Adrenal gland (tissue), 12 donors: ENCODE results near the gene DCPS. TPM values are rescaled to one million over a fixed set of nuclear protein-coding genes. Genes with fewer than 3 reads are reported as not detected.

Experiments
- DNase-seq, 7 donors: peaks; one replicate each; pipeline ENCODE4 v3.0.0-alpha.2; 2019 to 2020
- H3K27ac ChIP-seq, 5 donors: fragments of 200-600 bp; sonication (generic) in 4 of 5; 1 replicate in 3 of 5; 2 replicates in 2 of 5; pipeline versions ENCODE4 v1.5.1 to v1.8.0; 2016 to 2020; ENCODE audit warnings: mild to moderate bottlenecking in 1 of 5
- H3K27me3 ChIP-seq: fragments of 200-600 bp; 2 replicates; pipeline ENCODE4 v1.8.0; 2021
- H3K36me3 ChIP-seq, 2 donors: fragments of 200-600 bp; replicated peaks in 1 of 2; 1 replicate in 1 of 2; 2 replicates in 1 of 2; pipeline versions ENCODE4 v1.5.1 to v1.8.0; 2018 to 2022
- H3K4me1 ChIP-seq, 2 donors: fragments of 200-600 bp; replicated peaks in 1 of 2; 1 replicate in 1 of 2; 2 replicates in 1 of 2; pipeline versions ENCODE4 v1.5.1 to v1.8.0; 2018 to 2021
- H3K4me3 ChIP-seq, 4 donors: fragments of 200-600 bp; sonication (generic) in 3 of 4; one replicate each; pipeline ENCODE4 v1.5.1; 2016 to 2018
- H3K9me3 ChIP-seq, 3 donors: fragments of 200-600 bp; sonication (generic) in 1 of 3; replicated peaks in 1 of 3; 1 replicate in 2 of 3; 2 replicates in 1 of 3; pipeline versions ENCODE4 v1.5.1 to v1.8.0; 2016 to 2021
- CTCF ChIP-seq, 6 experiments: fragments of 450-650 bp in 4 of 6; fragments of 200-600 bp in 2 of 6; sonication (generic) in 1 of 6; IDR thresholded peaks; 1 replicate in 5 of 6; 2 replicates in 1 of 6; pipeline versions ENCODE4 v1.5.1 to v1.8.0; 2016 to 2021; ENCODE audit warnings: antibody characterized with exemption in 6 of 6, mild to moderate bottlenecking in 2 of 6, moderate library complexity in 1 of 6
- POLR2A ChIP-seq, 2 donors: fragments of 450-650 bp; IDR thresholded peaks; one replicate each; pipeline ENCODE4 v1.6.1; 2017; ENCODE audit warnings: antibody characterized with exemption in 2 of 2, mild to moderate bottlenecking in 2 of 2, moderate library complexity in 1 of 2
- WGBS, 4 donors: extraction: QIAGEN DNeasy Blood & Tissue Kit in 2 of 4; methylation state at CpG; one replicate each; pipeline versions ENCODE4 v1.1.5 to v1.1.7; 2013 to 2017; 5-methylcytosine and 5-hydroxymethylcytosine counted together
- intact Hi-C, 2 donors: fragments of 100-400 bp; cut with DNase I; formaldehyde crosslinking; loops; one replicate each; pipeline versions ENCODE4 v1.14.1 to v1.15.0; 2022 to 2023
- polyA plus RNA-seq, 3 donors: library from polyadenylated mRNA; stranded (reverse); fragments of 200-250 nt in 2 of 3; fragments of 350-450 nt in 1 of 3; fragmentation: Illumina TruSeq in 1 of 3; extraction: RNeasy Lipid Tissue Mini Kit (QIAGEN cat#74804) in 1 of 3; gene quantifications; one replicate each; pipeline ENCODE4 v1.2.3, GENCODE V29; 2013 to 2014
- total RNA-seq, 9 donors: library from RNA; depleted of rRNA in 4 of 9; stranded (reverse); fragments of >200 nt in 4 of 9; fragments of 120-200 nt in 1 of 9; fragmentation: NEBNext Ultra II Directional in 1 of 9; extraction: Animal tissue kit (Norgen Biotek cat#: 25700) in 1 of 9; gene quantifications; one replicate each; pipeline versions ENCODE4 v1.1.0 to v1.2.4, GENCODE V29; 2013 to 2023
- donor health status: healthy with polysubstance abuse.
- donor health status: Bipolar disorder and iron deficiency.
- donor health status: DM: yes; HTN: yes; CAD: no.
- donor health status: DM: no; HTN: no; CAD: no.
- donor health status: DM: no; HTN: no; CAD: no.
- donor health status: DM: yes; HTN: yes; CAD: no.

DCPS gene
- total and polyA plus RNA-seq, 12 donors = 8.3 to 45.5 (median 18.9) TPM

- 89 to 96% (median 94%) methylated on average over 11 of the region's 11 CpGs for WGBS, 4 donors
- Histone ChIP-seq H3K36me3 (no peaks in the 10 kb centered on the region), H3K9me3 (no peaks in the 10 kb centered on the region), H3K27me3 (no peaks in the 10 kb centered on the region), H3K4me3 (no peak overlapping the region), H3K4me1 (peaks cover 10 to 13% of the 10 kb centered on the region in 2 donors), H3K27ac (no peak overlapping the region)
- no peak for TF ChIP-seq POLR2A (IDR thresholded peaks at IDR 0.05)
- TF ChIP-seq CTCF (IDR thresholded peaks at IDR 0.05) = no peak
- DNase-seq = peak in 1 of 7 donors; percentile 9
- intact Hi-C loops = no loop called here
These were observed 25.9 kb downstream of the DCPS start for GRCh38 chr11:126329644-126330211.

GRCh38 chr11:126331286-126331685, 27.4 kb downstream of the DCPS start:
- Histone ChIP-seq H3K27ac (peak overlapping the region in 1 of 5 donors; percentile 82), H3K27me3 (no peaks in the 10 kb centered on the region), H3K4me3 (no peak overlapping the region), H3K36me3 (no peaks in the 10 kb centered on the region), H3K9me3 (no peaks in the 10 kb centered on the region), H3K4me1 (peaks cover 10 to 20% of the 10 kb centered on the region in 2 donors)
- DNase-seq = peak in 1 of 7 donors; percentile 10
- 90 to 100% (median 95%) methylated on average over 5 to 13 of the region's 13 CpGs for WGBS, 4 donors
- intact Hi-C loops = no loop called here
- TF ChIP-seq CTCF (IDR thresholded peaks at IDR 0.05) (no peak), POLR2A (IDR thresholded peaks at IDR 0.05) (no peak)

- no peaks in the 10 kb centered on the region for H3K9me3 ChIP-seq
- peak in 1 of 2 donors; percentile 35 for TF ChIP-seq POLR2A (IDR thresholded peaks at IDR 0.05)
- no peak for TF ChIP-seq CTCF (IDR thresholded peaks at IDR 0.05)
- no peaks in the 10 kb centered on the region for H3K27me3 ChIP-seq
- peak; percentile 89 to 97 (median 95) for DNase-seq
- no peak overlapping the region for H3K4me3 ChIP-seq
- WGBS, 4 donors = 28 to 45% (median 40%) methylated on average over 5 of the region's 5 CpGs
- peaks cover 10 to 29% of the 10 kb centered on the region in 2 donors for H3K4me1 ChIP-seq
- peak overlapping the region; percentile 35 to 82 (median 58) for H3K27ac ChIP-seq
- H3K36me3 ChIP-seq = no peaks in the 10 kb centered on the region
- intact Hi-C loops = no loop called here
These were observed 28.4 kb downstream of the DCPS start for GRCh38 chr11:126332221-126332711.

GRCh38 chr11:126333142-126333541, 29.3 kb downstream of the DCPS start:
- DNase-seq = no peak
- Histone ChIP-seq H3K27me3 (no peaks in the 10 kb centered on the region), H3K4me1 (peaks cover 10 to 31% of the 10 kb centered on the region in 2 donors), H3K27ac (peak overlapping the region in 2 of 5 donors; percentile 58 to 82), H3K4me3 (no peak overlapping the region), H3K9me3 (no peaks in the 10 kb centered on the region), H3K36me3 (no peaks in the 10 kb centered on the region)
- TF ChIP-seq CTCF (IDR thresholded peaks at IDR 0.05) (no peak), POLR2A (IDR thresholded peaks at IDR 0.05) (no peak)
- intact Hi-C loops = no loop called here
- WGBS, 4 donors = 92 to 95% (median 94%) methylated on average over 7 of the region's 7 CpGs
